GM18517 (cell line): ENCODE results near the gene FOSB.
A peak's percentile ranks its signal among the peaks of the same experiment; 100 is the strongest.

Experiments
- ATAC-seq: cut with Tn5 transposase; IDR thresholded peaks from one replicate; pipeline ENCODE4 v1.9.1; 2021; ENCODE audit warnings: mild to moderate bottlenecking, moderate library complexity; ENCODE audit not compliant: unreplicated experiment

FOSB gene

GRCh38 chr19:45467115-45467455, 711 bp upstream of the FOSB start:
- ATAC-seq, result no peak

DNA sequence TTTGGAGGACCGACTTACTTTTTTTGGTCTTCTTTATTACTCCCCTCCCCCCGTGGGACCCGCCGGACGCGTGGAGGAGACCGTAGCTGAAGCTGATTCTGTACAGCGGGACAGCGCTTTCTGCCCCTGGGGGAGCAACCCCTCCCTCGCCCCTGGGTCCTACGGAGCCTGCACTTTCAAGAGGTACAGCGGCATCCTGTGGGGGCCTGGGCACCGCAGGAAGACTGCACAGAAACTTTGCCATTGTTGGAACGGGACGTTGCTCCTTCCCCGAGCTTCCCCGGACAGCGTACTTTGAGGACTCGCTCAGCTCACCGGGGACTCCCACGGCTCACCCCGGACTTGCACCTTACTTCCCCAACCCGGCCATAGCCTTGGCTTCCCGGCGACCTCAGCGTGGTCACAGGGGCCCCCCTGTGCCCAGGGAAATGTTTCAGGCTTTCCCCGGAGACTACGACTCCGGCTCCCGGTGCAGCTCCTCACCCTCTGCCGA, 409 bp downstream of the FOSB start:
- ATAC-seq, result peak; percentile 4

- peak; percentile 23 for ATAC-seq
Measured at GRCh38 chr19:45468803-45469131, 971 bp downstream of the FOSB start.

GRCh38 chr19:45469132-45469944, 1.5 kb downstream of the FOSB start:
- peak; percentile 48 for ATAC-seq

DNA sequence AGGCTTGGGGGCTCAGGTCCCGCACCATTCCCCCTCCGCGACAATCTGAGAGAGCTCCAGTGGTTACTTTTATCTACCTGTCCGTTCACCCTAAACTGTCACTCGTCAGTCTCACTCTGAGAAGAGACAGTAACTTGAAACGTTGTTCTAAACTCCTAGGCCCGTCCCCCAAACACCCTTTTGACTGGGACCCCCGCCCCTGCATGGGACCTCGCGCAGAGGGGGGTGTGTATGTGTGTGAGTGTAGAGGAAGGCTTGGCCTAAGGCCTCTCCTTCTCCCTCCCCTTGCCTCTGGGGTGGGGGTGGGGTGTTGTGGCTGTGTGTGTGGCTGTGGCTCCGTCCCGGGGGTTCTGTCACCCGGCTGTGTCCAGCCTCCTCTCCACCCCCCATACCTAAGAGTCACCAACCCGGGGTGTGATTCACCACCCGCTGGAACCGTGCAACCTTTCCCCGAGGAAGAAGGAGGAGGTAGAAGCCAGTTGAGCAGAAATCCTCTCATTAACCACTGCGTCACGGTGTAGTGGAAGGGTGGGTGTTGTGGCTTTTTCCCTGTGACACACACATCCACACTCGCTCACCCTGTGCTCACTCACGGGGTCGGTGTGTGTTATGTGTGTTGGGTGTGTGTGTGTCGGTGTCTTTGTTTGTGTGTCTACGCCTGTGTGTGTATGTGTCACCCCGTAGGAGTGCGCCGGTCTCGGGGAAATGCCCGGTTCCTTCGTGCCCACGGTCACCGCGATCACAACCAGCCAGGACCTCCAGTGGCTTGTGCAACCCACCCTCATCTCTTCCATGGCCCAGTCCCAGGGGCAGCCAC, 2.4 kb downstream of the FOSB start:
- ATAC-seq, result no peak

DNA sequence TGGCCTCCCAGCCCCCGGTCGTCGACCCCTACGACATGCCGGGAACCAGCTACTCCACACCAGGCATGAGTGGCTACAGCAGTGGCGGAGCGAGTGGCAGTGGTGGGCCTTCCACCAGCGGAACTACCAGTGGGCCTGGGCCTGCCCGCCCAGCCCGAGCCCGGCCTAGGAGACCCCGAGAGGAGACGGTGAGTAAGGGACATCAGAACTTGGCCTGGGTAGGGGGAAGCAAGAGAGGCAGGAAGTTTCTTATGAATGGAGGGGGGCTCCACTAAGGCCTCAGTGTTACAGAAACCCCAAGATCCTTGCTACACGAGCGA, 2.9 kb downstream of the FOSB start:
- no peak for ATAC-seq

- no peak for ATAC-seq
Measured at GRCh38 chr19:45471111-45471930, 3.5 kb downstream of the FOSB start.

DNA sequence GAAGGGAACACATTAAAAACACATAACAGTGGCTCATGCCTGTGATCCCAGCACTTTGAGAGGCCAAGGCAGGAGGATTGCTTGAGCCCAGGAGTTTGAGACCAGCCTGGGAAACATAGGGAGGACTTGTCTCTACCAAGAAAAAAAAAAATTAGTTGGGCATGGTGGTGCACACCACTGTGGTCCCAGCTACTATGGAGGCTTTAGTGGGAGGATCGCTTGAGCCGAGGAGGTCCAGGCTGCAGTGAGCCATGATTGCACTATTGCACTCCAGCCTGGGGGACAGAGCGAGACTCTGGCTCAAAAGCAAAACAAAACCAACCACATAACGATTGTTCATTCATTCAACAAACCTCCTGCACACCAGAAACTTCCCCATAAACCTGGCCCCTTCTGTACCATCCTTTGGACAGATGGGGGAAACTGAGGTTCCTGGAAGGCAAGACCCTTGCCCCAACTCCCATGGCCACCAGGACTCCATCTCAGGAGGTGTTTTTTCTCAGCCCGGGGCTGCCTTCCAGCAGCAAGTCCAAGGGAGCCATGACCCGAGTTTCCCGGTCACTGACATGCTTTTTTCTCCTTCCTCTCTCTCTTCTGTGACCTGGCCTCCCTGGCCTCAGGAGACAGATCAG, 4.3 kb downstream of the FOSB start:
- ATAC-seq, result no peak

DNA sequence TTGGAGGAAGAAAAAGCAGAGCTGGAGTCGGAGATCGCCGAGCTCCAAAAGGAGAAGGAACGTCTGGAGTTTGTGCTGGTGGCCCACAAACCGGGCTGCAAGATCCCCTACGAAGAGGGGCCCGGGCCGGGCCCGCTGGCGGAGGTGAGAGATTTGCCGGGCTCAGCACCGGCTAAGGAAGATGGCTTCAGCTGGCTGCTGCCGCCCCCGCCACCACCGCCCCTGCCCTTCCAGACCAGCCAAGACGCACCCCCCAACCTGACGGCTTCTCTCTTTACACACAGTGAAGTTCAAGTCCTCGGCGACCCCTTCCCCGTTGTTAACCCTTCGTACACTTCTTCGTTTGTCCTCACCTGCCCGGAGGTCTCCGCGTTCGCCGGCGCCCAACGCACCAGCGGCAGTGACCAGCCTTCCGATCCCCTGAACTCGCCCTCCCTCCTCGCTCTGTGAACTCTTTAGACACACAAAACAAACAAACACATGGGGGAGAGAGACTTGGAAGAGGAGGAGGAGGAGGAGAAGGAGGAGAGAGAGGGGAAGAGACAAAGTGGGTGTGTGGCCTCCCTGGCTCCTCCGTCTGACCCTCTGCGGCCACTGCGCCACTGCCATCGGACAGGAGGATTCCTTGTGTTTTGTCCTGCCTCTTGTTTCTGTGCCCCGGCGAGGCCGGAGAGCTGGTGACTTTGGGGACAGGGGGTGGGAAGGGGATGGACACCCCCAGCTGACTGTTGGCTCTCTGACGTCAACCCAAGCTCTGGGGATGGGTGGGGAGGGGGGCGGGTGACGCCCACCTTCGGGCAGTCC, 5.0 kb downstream of the FOSB start:
- no peak for ATAC-seq

- ATAC-seq, result no peak
Measured at GRCh38 chr19:45473367-45473681, 5.5 kb downstream of the FOSB start.

- no peak for ATAC-seq
Measured at GRCh38 chr19:45473682-45474605, 6.1 kb downstream of the FOSB start.

GRCh38 chr19:45474606-45475521, 7.1 kb downstream of the FOSB start:
- no peak for ATAC-seq

DNA sequence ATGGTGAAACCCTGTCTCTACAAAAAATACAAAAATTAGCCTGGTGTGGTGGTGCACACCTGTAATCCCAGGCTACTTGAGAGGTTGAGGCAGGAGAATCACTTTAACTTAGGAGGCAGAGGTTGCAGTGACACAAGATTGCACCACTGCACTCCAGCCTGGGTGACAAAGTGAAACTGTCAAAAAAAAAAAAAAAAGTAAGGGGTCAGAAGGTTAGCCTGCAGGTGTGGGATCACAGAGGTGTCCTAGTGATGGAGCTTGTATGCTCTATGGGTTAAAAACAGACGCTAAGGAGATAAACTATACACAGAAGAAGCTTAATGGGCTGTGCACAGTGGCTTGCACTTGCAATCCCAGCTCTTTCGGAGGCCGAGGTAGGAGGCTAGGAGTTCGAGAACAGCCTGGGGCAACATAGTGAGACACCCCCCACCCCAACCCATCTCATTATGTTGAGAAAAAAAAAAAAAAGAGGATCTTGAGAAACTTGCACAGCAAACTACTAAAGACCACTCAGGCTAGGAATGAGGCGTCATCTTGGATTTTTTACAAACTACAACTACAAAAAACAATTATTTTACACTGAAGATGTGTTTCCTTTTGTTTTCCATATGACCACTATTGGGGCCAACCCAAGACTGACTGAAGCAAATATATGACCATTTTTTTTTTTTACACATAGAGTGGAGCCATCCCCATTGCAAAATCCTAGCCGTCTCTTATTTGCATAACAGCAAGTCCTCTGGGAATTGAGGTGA, 7.9 kb downstream of the FOSB start:
- no peak for ATAC-seq

- ATAC-seq, result no peak
Measured at GRCh38 chr19:45476304-45476703, 8.5 kb downstream of the FOSB start.

- no peak for ATAC-seq
Measured at GRCh38 chr19:45477186-45477585, 9.4 kb downstream of the FOSB start.

GRCh38 chr19:45477713-45478453, 10.1 kb downstream of the FOSB start:
- no peak for ATAC-seq
